Measurements from ENCODE around the gene KDM2A.

The KDM2A gene

DNA sequence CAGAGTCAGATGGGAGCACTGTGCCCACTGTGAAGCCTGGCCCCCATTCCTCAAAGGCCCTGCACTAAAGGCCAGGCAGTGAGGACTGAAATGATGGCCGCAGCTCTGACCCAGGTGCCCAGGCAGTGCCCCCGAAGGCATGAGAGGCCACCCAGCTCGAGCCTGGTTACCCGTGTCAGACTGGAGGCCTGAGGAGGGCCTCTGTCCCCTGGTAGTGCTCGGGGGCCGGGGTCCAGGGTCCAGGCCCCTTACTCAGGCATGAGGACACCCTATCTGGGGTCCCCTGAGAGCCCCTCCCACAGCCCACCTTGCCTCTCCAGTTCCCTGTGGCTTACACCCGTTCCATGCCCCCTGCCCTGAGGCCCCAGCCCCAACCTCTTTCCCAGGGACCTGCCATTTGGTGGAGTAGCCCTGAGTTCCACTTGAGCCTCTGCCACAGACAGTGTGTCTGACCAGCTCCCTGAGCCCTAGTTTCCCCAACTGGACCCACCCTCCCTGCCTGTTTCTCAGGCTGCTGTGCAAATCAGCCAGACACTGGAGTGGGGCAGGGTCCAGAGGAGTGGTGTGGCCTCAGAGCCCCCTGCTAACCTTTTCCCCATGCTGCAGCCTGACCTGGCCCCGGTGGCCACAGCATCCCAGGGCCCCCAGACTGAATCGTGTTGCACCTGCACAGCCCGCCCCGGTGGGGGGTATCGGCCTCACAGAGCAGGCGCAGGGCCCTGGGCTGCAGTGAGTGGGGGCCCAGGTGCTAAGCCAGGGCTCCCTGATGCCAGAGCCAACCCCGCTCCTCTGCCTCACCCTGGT, 159.3 kb downstream of the KDM2A start:
- peak overlapping the region; percentile 59 for H3K27ac ChIP-seq
- H3K9me3 ChIP-seq (ENCODE audit: control insufficient read depth, low read length): no peaks in the 10 kb centered on the region
- TF ChIP-seq, protein P1, sequence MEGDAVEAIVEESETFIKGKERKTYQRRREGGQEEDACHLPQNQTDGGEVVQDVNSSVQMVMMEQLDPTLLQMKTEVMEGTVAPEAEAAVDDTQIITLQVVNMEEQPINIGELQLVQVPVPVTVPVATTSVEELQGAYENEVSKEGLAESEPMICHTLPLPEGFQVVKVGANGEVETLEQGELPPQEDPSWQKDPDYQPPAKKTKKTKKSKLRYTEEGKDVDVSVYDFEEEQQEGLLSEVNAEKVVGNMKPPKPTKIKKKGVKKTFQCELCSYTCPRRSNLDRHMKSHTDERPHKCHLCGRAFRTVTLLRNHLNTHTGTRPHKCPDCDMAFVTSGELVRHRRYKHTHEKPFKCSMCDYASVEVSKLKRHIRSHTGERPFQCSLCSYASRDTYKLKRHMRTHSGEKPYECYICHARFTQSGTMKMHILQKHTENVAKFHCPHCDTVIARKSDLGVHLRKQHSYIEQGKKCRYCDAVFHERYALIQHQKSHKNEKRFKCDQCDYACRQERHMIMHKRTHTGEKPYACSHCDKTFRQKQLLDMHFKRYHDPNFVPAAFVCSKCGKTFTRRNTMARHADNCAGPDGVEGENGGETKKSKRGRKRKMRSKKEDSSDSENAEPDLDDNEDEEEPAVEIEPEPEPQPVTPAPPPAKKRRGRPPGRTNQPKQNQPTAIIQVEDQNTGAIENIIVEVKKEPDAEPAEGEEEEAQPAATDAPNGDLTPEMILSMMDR (IDR thresholded peaks at IDR 0.05): no peak
- H3K4me2 ChIP-seq (ENCODE audit: low read length): no peak overlapping the region
- H3K4me3 ChIP-seq (ENCODE audit: low read depth, low read length): no peak overlapping the region
- no peak overlapping the region for H2AFZ ChIP-seq
- peaks cover 5% of the 10 kb centered on the region for H3K79me2 ChIP-seq
- H3K27me3 ChIP-seq (ENCODE audit: control insufficient read depth, insufficient read depth, low read length): no peaks in the 10 kb centered on the region
- no peaks in the 10 kb centered on the region for H3K4me1 ChIP-seq
- no peak overlapping the region for H3K9ac ChIP-seq
- H3K36me3 ChIP-seq (ENCODE audit: control insufficient read depth, insufficient read depth, low read length): no peaks in the 10 kb centered on the region

DNA sequence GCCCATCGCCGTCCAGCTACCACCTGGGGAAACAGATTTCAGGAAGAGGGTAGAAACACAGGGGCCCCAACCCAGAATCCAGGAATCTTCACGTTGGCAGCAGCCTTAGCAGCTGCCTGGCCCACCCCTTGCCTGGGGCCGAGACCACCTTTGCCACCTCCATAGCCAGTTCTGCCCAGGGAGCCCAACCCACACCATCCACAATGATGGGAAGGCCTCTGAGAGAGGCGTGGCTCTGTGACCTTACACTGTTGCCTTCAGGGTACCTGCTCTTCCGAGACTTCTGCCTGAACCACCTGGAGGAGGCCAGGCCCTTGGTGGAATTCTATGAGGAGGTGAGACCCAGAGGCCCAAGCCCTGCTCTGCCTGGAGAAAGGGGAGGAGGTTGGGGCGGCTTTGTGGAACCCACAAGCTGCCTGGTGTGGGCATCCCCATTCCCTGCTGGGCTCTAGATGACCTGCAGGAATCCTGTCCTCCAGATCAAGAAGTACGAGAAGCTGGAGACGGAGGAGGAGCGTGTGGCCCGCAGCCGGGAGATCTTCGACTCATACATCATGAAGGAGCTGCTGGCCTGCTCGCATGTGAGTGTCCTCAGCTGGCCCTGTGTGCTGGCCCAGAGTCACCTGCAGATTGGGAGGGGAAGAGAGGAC, 160.0 kb downstream of the KDM2A start:
- Histone ChIP-seq H3K79me2 (peaks cover 5% of the 10 kb centered on the region), H3K9me3 (ENCODE audit: control insufficient read depth, low read length) (no peaks in the 10 kb centered on the region), H3K27me3 (ENCODE audit: control insufficient read depth, insufficient read depth, low read length) (no peaks in the 10 kb centered on the region), H3K36me3 (ENCODE audit: control insufficient read depth, insufficient read depth, low read length) (no peaks in the 10 kb centered on the region), H3K27ac (no peak overlapping the region), H3K4me1 (no peaks in the 10 kb centered on the region), H2AFZ (no peak overlapping the region), H3K9ac (no peak overlapping the region), H3K4me3 (ENCODE audit: low read depth, low read length) (no peak overlapping the region), H3K4me2 (ENCODE audit: low read length) (no peak overlapping the region)
- TF ChIP-seq, protein P1 (IDR thresholded peaks at IDR 0.05): no peak

DNA sequence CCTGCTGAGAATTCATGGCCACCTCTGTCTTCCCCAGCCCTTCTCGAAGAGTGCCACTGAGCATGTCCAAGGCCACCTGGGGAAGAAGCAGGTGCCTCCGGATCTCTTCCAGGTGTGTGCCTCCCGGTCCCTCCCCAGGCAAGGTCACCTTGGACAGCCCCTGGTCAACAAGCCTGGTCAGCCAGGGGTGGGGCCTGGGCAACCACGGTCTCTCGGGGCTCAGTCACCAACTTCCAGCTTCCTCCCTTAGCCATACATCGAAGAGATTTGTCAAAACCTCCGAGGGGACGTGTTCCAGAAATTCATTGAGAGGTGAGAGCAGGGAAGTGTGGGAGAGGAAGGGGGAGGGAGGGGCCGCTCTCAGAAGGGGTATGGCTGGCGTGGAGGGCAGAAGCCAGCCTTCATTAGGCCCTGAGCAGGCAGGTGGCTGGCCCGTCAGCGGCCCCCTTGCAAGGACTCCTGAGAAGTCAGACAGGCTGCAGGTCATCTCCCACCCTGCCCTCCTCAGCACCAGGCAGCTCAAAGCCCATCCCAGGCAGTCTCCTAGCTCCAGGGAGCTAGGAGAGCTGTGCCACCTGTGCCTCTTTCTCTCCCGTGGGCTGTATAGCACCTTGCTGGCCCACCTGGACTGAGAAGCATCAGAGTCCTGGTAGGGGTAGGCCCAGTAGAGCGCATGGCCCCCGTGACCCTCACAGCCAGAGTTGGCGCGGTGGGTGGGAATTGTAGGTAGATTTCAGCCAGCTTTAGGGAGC, 160.7 kb downstream of the KDM2A start:
- H2AFZ ChIP-seq: no peak overlapping the region
- no peak overlapping the region for H3K27ac ChIP-seq
- H3K36me3 ChIP-seq (ENCODE audit: control insufficient read depth, insufficient read depth, low read length): no peaks in the 10 kb centered on the region
- H3K9me3 ChIP-seq (ENCODE audit: control insufficient read depth, low read length): no peaks in the 10 kb centered on the region
- H3K9ac ChIP-seq: no peak overlapping the region
- peaks cover 2% of the 10 kb centered on the region for H3K79me2 ChIP-seq
- no peak overlapping the region for H3K4me2 ChIP-seq (ENCODE audit: low read length)
- no peaks in the 10 kb centered on the region for H3K27me3 ChIP-seq (ENCODE audit: control insufficient read depth, insufficient read depth, low read length)
- no peak overlapping the region for H3K4me3 ChIP-seq (ENCODE audit: low read depth, low read length)
- TF ChIP-seq, protein P1 (IDR thresholded peaks at IDR 0.05): no peak
- no peaks in the 10 kb centered on the region for H3K4me1 ChIP-seq

DNA sequence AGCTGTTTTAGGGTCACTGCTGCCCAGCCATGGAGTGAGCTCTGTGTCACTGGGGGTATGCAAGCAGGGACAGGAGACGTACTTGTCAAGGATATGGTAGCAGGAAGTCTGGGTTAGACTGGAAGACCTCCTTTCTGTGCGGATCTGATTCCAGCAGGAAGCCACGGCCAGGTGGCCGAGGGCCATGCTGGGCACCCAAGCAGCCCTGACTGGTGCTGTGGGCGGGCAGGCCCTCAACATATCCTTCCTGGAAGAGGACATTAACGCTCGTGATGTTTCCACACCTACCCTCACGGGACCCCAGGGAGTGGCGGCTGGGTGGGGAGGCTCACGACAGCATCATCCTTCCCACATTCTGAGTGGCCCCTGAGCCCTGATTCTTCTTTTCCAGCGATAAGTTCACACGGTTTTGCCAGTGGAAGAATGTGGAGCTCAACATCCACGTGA, 161.3 kb downstream of the KDM2A start:
- H3K4me3 ChIP-seq (ENCODE audit: low read depth, low read length): no peak overlapping the region
- H3K4me2 ChIP-seq (ENCODE audit: low read length): no peak overlapping the region
- H3K27me3 ChIP-seq (ENCODE audit: control insufficient read depth, insufficient read depth, low read length): no peaks in the 10 kb centered on the region
- no peaks in the 10 kb centered on the region for H3K4me1 ChIP-seq
- H2AFZ ChIP-seq: no peak overlapping the region
- H3K9ac ChIP-seq: no peak overlapping the region
- no peak overlapping the region for H3K27ac ChIP-seq
- H3K9me3 ChIP-seq (ENCODE audit: control insufficient read depth, low read length): no peaks in the 10 kb centered on the region
- TF ChIP-seq, protein P1 (IDR thresholded peaks at IDR 0.05): no peak
- no peaks in the 10 kb centered on the region for H3K79me2 ChIP-seq
- no peaks in the 10 kb centered on the region for H3K36me3 ChIP-seq (ENCODE audit: control insufficient read depth, insufficient read depth, low read length)
